WTC11 (cell line): Measurements from ENCODE around the gene SLC25A41. TPM values are rescaled to one million over a fixed set of nuclear protein-coding genes. Genes with fewer than 3 reads are reported as not detected.

Source experiments
- ATAC-seq: fragments of 200-7000 bp; cut with Tn5 transposase; 2 replicates; pipeline ENCODE4 v1.10.0; 2021; ENCODE audit warnings: mild to moderate bottlenecking, moderate library complexity
- CTCF ChIA-PET: fragments of 300-600 bp; sonication (Branson Sonifier 250); formaldehyde crosslinking; loops from one replicate; lab custom pipeline; 2021; ENCODE audit warnings: antibody characterized with exemption; lab: Charles Lee
- POLR2A ChIA-PET: fragments of 350-600 bp; sonication (Branson Sonifier 250); formaldehyde crosslinking; loops from one replicate; lab custom pipeline; 2021; ENCODE audit warnings: antibody characterized with exemption; lab: Charles Lee
- DNase-seq: peaks from one replicate; pipeline ENCODE4 v3.0.0; 2021; ENCODE audit warnings: low spot score
- H3K27ac Mint-ChIP-seq: 2 replicates; pipeline ENCODE4 v1.8.0; 2021; ENCODE audit warnings: mixed read lengths
- H3K27me3 Mint-ChIP-seq: 2 replicates; pipeline ENCODE4 v1.8.0; 2021; ENCODE audit warnings: low read depth, mild to moderate bottlenecking, moderate library complexity, mixed read lengths
- H3K36me3 Mint-ChIP-seq: 2 replicates; pipeline ENCODE4 v1.8.0; 2021; ENCODE audit warnings: mixed read lengths
- H3K4me1 Mint-ChIP-seq: 2 replicates; pipeline ENCODE4 v1.8.0; 2022; ENCODE audit warnings: mixed read lengths
- H3K4me3 Mint-ChIP-seq: 2 replicates; pipeline ENCODE4 v1.8.0; 2021; ENCODE audit warnings: mild to moderate bottlenecking, moderate library complexity, mixed read lengths
- H3K9me3 Mint-ChIP-seq: 2 replicates; pipeline ENCODE4 v1.8.0; 2021; ENCODE audit warnings: mixed read lengths
- AFF4 ChIP-seq: sonication (generic); formaldehyde crosslinking; IDR thresholded peaks from 2 replicates; pipeline ENCODE4 v1.8.1; 2023; ENCODE audit warnings: mild to moderate bottlenecking, missing genetic modification reagents, borderline replicate concordance
- ATF3 ChIP-seq: sonication (generic); formaldehyde crosslinking; conservative IDR thresholded peaks from 2 replicates; pipeline ENCODE4 v1.8.1; 2022; ENCODE audit warnings: mild to moderate bottlenecking, missing genetic modification reagents
- ATF6 ChIP-seq: sonication (generic); formaldehyde crosslinking; IDR thresholded peaks from 2 replicates; pipeline ENCODE4 v1.8.1; 2023; ENCODE audit warnings: mild to moderate bottlenecking, missing genetic modification reagents
- CDX4 ChIP-seq: fragments of 250-450 bp; sonication (Bioruptor Pico); IDR thresholded peaks from 2 replicates; pipeline ENCODE4 v1.9.0; 2021; ENCODE audit warnings: moderate library complexity, mild to moderate bottlenecking, inconsistent platforms, borderline replicate concordance
- CREB1 ChIP-seq: sonication (generic); formaldehyde crosslinking; IDR thresholded peaks from 2 replicates; pipeline ENCODE4 v1.8.0; 2023; ENCODE audit warnings: mild to moderate bottlenecking, missing genetic modification reagents
- E2F1 ChIP-seq: sonication (generic); formaldehyde crosslinking; IDR thresholded peaks from 2 replicates; pipeline ENCODE4 v1.8.0; 2022; ENCODE audit warnings: mild to moderate bottlenecking, missing genetic modification reagents
- ERG ChIP-seq: fragments of 250-450 bp; sonication (Bioruptor Pico); IDR thresholded peaks from 2 replicates; pipeline ENCODE4 v1.8.0; 2021; ENCODE audit warnings: mild to moderate bottlenecking
- HMGXB4 ChIP-seq: sonication (generic); formaldehyde crosslinking; IDR thresholded peaks from 2 replicates; pipeline ENCODE4 v1.8.1; 2023; ENCODE audit warnings: mild to moderate bottlenecking, moderate library complexity, missing genetic modification reagents
- IRF1 ChIP-seq: sonication (generic); formaldehyde crosslinking; IDR thresholded peaks from 2 replicates; pipeline ENCODE4 v1.8.0; 2023; ENCODE audit warnings: missing genetic modification reagents
- IRF2 ChIP-seq: sonication (generic); formaldehyde crosslinking; IDR thresholded peaks from 2 replicates; pipeline ENCODE4 v1.8.0; 2022; ENCODE audit warnings: low read depth, missing genetic modification reagents, borderline replicate concordance
- NFE2L1 ChIP-seq: sonication (generic); formaldehyde crosslinking; IDR thresholded peaks from 2 replicates; pipeline ENCODE4 v1.8.1; 2023; ENCODE audit warnings: missing genetic modification reagents
- PRRX2 ChIP-seq: fragments of 250-450 bp; sonication (Bioruptor Pico); IDR thresholded peaks from 2 replicates; pipeline ENCODE4 v1.8.0; 2021; ENCODE audit warnings: mild to moderate bottlenecking
- SOX15 ChIP-seq: fragments of 250-450 bp; sonication (Bioruptor Pico); IDR thresholded peaks from 2 replicates; pipeline ENCODE4 v1.9.0; 2021; ENCODE audit warnings: mild to moderate bottlenecking
- ZNF121 ChIP-seq: sonication (generic); formaldehyde crosslinking; IDR thresholded peaks from 2 replicates; pipeline ENCODE4 v1.8.0; 2023; ENCODE audit warnings: missing genetic modification reagents
- ZNF232 ChIP-seq: sonication (generic); formaldehyde crosslinking; IDR thresholded peaks from 2 replicates; pipeline ENCODE4 v1.8.0; 2022; ENCODE audit warnings: mild to moderate bottlenecking, missing genetic modification reagents
- ZNF317 ChIP-seq: sonication (generic); formaldehyde crosslinking; IDR thresholded peaks from 2 replicates; pipeline ENCODE4 v1.8.1; 2023; ENCODE audit warnings: low read depth, mild to moderate bottlenecking, moderate library complexity, missing genetic modification reagents, borderline replicate concordance
- ZNF416 ChIP-seq: fragments of 250-450 bp; sonication (Bioruptor Pico); IDR thresholded peaks from 2 replicates; pipeline ENCODE4 v1.9.0; 2021; ENCODE audit warnings: mild to moderate bottlenecking, inconsistent platforms
- ZNF532 ChIP-seq: fragments of 250-450 bp; sonication (Bioruptor Pico); IDR thresholded peaks from 2 replicates; pipeline ENCODE4 v1.9.0; 2021; ENCODE audit warnings: mild to moderate bottlenecking, borderline replicate concordance
- total RNA-seq: library from RNA; stranded (reverse); gene quantifications from 3 replicates; pipeline ENCODE4 v1.2.3, GENCODE V29; 2021

The SLC25A41 gene
- total RNA-seq, 1 experiment from 2014 or later, result 0.35 TPM

GRCh38 chr19:6384381-6384780 lies 49.2 kb downstream of the SLC25A41 start (continued):
- TF ChIP-seq HMGXB4 (CRISPR knock-in tag), result no peak
- no peak for TF ChIP-seq SOX15 (CRISPR knock-in tag)
- no peak for TF ChIP-seq CDX4 (CRISPR knock-in tag)
- no peak for TF ChIP-seq PRRX2
- TF ChIP-seq NFE2L1 (CRISPR knock-in tag), result no peak
- TF ChIP-seq ATF6 (CRISPR knock-in tag), result no peak
- no peak for TF ChIP-seq ZNF317 (CRISPR knock-in tag)
- TF ChIP-seq ZNF532, result no peak
- TF ChIP-seq ATF3 (CRISPR knock-in tag), result no peak
- TF ChIP-seq ZNF416, result no peak
- TF ChIP-seq ZNF232, result no peak
- TF ChIP-seq, all 79 proteins: peak for 0

- no peak overlapping the region for H3K4me3 Mint-ChIP-seq
- CTCF ChIA-PET, result no interaction called here
- no peaks in the 10 kb centered on the region for H3K4me1 Mint-ChIP-seq
- TF ChIP-seq ATF6 (CRISPR knock-in tag), result no peak
- no peak for TF ChIP-seq ERG
- TF ChIP-seq IRF1 (CRISPR knock-in tag), result no peak
- no peak for TF ChIP-seq E2F1 (CRISPR knock-in tag)
- no peak for TF ChIP-seq ZNF121
- no peak for TF ChIP-seq AFF4 (CRISPR knock-in tag)
- no peak for TF ChIP-seq IRF2 (CRISPR knock-in tag)
- no peak for TF ChIP-seq CREB1 (CRISPR knock-in tag)
Observed at GRCh38 chr19:6383188-6383587, 50.4 kb downstream of the SLC25A41 start.

More at GRCh38 chr19:6383188-6383587, 50.4 kb downstream of the SLC25A41 start:
- no peak for ATAC-seq
- Mint-ChIP-seq H3K27ac (no peak overlapping the region), H3K36me3 (peaks cover 63% of the 10 kb centered on the region), H3K27me3 (no peaks in the 10 kb centered on the region), H3K9me3 (peaks cover 5% of the 10 kb centered on the region; the same call in 1 of the 2 replicates)
- DNase-seq, result no peak
- POLR2A ChIA-PET, result no interaction called here
